Measurements from ENCODE around the gene CAMTA1. TPM values are rescaled to one million over a fixed set of nuclear protein-coding genes. Genes with fewer than 3 reads are reported as not detected.

CAMTA1 gene
- polyA plus RNA-seq, 1 of the 3 experiments (the other 2 are of a cell fraction): 63.1 TPM

GRCh38 chr1:7440154-7440553, 654.9 kb downstream of the CAMTA1 start (continued):
- TF ChIP-seq, protein P1, sequence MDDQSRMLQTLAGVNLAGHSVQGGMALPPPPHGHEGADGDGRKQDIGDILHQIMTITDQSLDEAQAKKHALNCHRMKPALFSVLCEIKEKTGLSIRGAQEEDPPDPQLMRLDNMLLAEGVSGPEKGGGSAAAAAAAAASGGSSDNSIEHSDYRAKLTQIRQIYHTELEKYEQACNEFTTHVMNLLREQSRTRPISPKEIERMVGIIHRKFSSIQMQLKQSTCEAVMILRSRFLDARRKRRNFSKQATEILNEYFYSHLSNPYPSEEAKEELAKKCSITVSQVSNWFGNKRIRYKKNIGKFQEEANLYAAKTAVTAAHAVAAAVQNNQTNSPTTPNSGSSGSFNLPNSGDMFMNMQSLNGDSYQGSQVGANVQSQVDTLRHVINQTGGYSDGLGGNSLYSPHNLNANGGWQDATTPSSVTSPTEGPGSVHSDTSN (IDR thresholded peaks at IDR 0.05): no peak
- no peak for TF ChIP-seq EZH2phosphoT487 (IDR thresholded peaks at IDR 0.05; ENCODE audit: borderline replicate concordance, low read depth)
- no peak for TF ChIP-seq RCOR1 (IDR thresholded peaks at IDR 0.05; ENCODE audit: low read length)

DNA sequence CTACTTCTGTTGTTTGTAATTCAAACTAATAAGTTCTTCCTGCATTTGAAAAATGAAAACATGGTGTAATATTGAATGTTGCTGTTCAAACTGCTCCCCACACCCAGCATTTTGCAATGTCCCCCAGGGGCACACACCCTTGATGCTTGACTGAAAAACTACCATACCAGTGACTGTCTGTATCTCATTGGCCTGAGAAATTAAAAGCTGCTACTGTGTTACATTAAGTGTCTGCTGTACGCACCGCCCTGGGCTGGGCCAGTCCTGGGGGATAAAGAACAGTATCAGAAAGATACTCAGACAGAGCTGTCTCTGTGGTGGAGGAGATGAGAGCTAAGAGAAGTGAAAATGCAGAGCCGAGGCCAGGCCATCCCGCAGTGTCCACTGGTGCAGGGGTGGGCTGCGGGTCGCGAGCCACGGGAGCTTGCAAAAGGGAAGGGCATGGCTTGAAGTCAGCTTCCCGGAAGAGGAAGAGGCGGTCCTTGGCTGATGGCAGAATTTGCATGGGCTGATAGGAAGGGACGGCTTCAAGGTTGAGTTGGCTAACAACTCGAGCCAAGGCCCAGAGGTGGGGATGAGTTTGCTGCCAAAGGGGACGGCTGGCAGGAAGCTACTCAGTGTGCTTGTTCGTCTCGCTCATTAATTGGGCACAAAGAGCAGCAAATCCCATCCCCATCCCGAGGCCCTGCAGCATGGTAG, 656.0 kb downstream of the CAMTA1 start:
- H3K4me3 ChIP-seq (ENCODE audit: low read depth in 2 of 2, low read length in 1 of 2): no peak overlapping the region
- CTCF ChIA-PET: interaction anchor here (1.0 to 1.3 kb wide), 2 partner anchors 13 to 48 kb away, joined by 3 to 5 read pairs; no protein-coding TSS in a partner anchor
- no peaks in the 10 kb centered on the region for H3K36me3 ChIP-seq (replicated peaks in 1 of 2; ENCODE audit: control insufficient read depth in 1 of 2, insufficient read depth in 2 of 2, low read length in 1 of 2)
- H2AFZ ChIP-seq (ENCODE audit: low read depth): no peak overlapping the region
- H3F3A ChIP-seq (replicated peaks; ENCODE audit: insufficient read depth): no peaks in the 10 kb centered on the region
- H3K4me2 ChIP-seq: no peak overlapping the region
- POLR2A ChIA-PET: no interaction called here
- H3K4me1 ChIP-seq (ENCODE audit: control insufficient read depth in 1 of 2, insufficient read depth in 2 of 2, low read depth in 1 of 2, low read length in 1 of 2): peaks cover 0 to 19% of the 10 kb centered on the region in 2 experiments; a peak in 1 of 4 replicates
- H3K9ac ChIP-seq: no peak overlapping the region
- no peaks in the 10 kb centered on the region for H4K20me1 ChIP-seq (ENCODE audit: insufficient read depth)
- H3K9me3 ChIP-seq: no peaks in the 10 kb centered on the region
- 83% methylated on average over 16 of the region's 16 CpGs for WGBS (ENCODE audit: low lambda C conversion rate)
- DNase-seq: no peak
- no peaks in the 10 kb centered on the region for H3K27me3 ChIP-seq (ENCODE audit: insufficient read depth)
- H3K79me2 ChIP-seq (ENCODE audit: insufficient read depth): no peaks in the 10 kb centered on the region
- H3K9me2 ChIP-seq: no peaks in the 10 kb centered on the region
- no peak overlapping the region; a peak in 1 of 4 replicates for H3K27ac ChIP-seq (ENCODE audit: low read depth in 2 of 2, low read length in 1 of 2)
- TF ChIP-seq NRF1 (IDR thresholded peaks at IDR 0.05; ENCODE audit: low read depth, low read length) (no peak), RFX5 (IDR thresholded peaks at IDR 0.05; ENCODE audit: low read length) (no peak), JUND (IDR thresholded peaks at IDR 0.05) (no peak), POLR2AphosphoS5 (IDR thresholded peaks at IDR 0.05; ENCODE audit: low read depth, low read length) (no peak), GABPA (IDR thresholded peaks at IDR 0.05; ENCODE audit: low read depth) (no peak), YY1 (IDR thresholded peaks at IDR 0.05; ENCODE audit: low read depth) (no peak), SIN3A (IDR thresholded peaks at IDR 0.05; ENCODE audit: borderline replicate concordance, low read depth, low read length) (no peak), FOXM1 (IDR thresholded peaks at IDR 0.05; ENCODE audit: low read depth) (no peak), ELF1 (IDR thresholded peaks at IDR 0.05) (no peak)
- TF ChIP-seq, protein P2, sequence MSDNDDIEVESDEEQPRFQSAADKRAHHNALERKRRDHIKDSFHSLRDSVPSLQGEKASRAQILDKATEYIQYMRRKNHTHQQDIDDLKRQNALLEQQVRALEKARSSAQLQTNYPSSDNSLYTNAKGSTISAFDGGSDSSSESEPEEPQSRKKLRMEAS (IDR thresholded peaks at IDR 0.05; ENCODE audit: low read depth): no peak

DNA sequence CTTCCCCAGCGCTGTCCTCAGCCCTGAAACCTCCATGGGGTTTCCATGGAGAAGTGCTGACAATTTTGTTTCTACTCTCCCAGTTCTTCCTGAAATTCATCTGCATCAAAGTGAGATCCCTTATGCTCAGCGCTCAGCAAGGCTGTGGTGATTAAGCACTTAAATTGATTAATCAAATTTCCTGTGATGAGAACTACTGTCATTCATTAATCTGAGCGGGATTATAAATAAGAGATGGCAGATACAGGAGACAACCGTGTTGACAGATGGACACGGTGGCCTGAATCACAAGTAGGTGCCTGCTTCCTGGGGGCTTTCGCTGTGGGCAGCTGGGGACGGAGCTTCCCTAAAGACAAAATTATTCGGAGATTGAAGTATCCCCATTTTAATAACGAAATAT, 656.8 kb downstream of the CAMTA1 start:
- no peak overlapping the region for H3K9ac ChIP-seq
- H3K9me3 ChIP-seq: no peaks in the 10 kb centered on the region
- whole genome bisulfite sequencing (ENCODE audit: low lambda C conversion rate): 76% methylated on average over 9 of the region's 9 CpGs
- ChIA-PET CTCF (interaction anchor here (1.2 to 2.7 kb wide), 3 partner anchors 12 to 400 kb away, joined by 4 to 6 read pairs (median 5); no protein-coding TSS in a partner anchor), POLR2A (no interaction called here)
- H3K9me2 ChIP-seq: no peaks in the 10 kb centered on the region
- no peaks in the 10 kb centered on the region for H4K20me1 ChIP-seq (ENCODE audit: insufficient read depth)
- H2AFZ ChIP-seq (ENCODE audit: low read depth): no peak overlapping the region
- no peak for DNase-seq
- H3K4me1 ChIP-seq (ENCODE audit: control insufficient read depth in 1 of 2, insufficient read depth in 2 of 2, low read depth in 1 of 2, low read length in 1 of 2): peaks cover 0 to 21% of the 10 kb centered on the region in 2 experiments; a peak in 1 of 4 replicates
- H3K4me3 ChIP-seq (ENCODE audit: low read depth in 2 of 2, low read length in 1 of 2): no peak overlapping the region
- no peaks in the 10 kb centered on the region for H3F3A ChIP-seq (replicated peaks; ENCODE audit: insufficient read depth)
- H3K4me2 ChIP-seq: no peak overlapping the region
- H3K27me3 ChIP-seq (ENCODE audit: insufficient read depth): no peaks in the 10 kb centered on the region
- H3K79me2 ChIP-seq (ENCODE audit: insufficient read depth): no peaks in the 10 kb centered on the region
- no peak overlapping the region for H3K27ac ChIP-seq (ENCODE audit: low read depth in 2 of 2, low read length in 1 of 2)
- no peaks in the 10 kb centered on the region for H3K36me3 ChIP-seq (replicated peaks in 1 of 2; ENCODE audit: control insufficient read depth in 1 of 2, insufficient read depth in 2 of 2, low read length in 1 of 2)
- TF ChIP-seq USF2 (IDR thresholded peaks at IDR 0.05; ENCODE audit: borderline replicate concordance, low read depth, low read length): no peak
- TF ChIP-seq GABPA (IDR thresholded peaks at IDR 0.05; ENCODE audit: low read depth): no peak
- no peak for TF ChIP-seq NFIC (IDR thresholded peaks at IDR 0.05; ENCODE audit: borderline replicate concordance)
- no peak for TF ChIP-seq CHD2 (IDR thresholded peaks at IDR 0.05; ENCODE audit: low read length, partially characterized antibody)
- no peak for TF ChIP-seq JUND (IDR thresholded peaks at IDR 0.05)
- TF ChIP-seq TAF1 (IDR thresholded peaks at IDR 0.05; ENCODE audit: borderline replicate concordance, low read depth, low read length): no peak
- TF ChIP-seq, protein P3, sequence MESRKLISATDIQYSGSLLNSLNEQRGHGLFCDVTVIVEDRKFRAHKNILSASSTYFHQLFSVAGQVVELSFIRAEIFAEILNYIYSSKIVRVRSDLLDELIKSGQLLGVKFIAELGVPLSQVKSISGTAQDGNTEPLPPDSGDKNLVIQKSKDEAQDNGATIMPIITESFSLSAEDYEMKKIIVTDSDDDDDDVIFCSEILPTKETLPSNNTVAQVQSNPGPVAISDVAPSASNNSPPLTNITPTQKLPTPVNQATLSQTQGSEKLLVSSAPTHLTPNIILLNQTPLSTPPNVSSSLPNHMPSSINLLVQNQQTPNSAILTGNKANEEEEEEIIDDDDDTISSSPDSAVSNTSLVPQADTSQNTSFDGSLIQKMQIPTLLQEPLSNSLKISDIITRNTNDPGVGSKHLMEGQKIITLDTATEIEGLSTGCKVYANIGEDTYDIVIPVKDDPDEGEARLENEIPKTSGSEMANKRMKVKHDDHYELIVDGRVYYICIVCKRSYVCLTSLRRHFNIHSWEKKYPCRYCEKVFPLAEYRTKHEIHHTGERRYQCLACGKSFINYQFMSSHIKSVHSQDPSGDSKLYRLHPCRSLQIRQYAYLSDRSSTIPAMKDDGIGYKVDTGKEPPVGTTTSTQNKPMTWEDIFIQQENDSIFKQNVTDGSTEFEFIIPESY (IDR thresholded peaks at IDR 0.05; ENCODE audit: borderline replicate concordance, low read depth): no peak
- TF ChIP-seq, protein P2 (IDR thresholded peaks at IDR 0.05; ENCODE audit: low read depth): no peak
- TF ChIP-seq FOSL2 (IDR thresholded peaks at IDR 0.05; ENCODE audit: borderline replicate concordance, low read depth): no peak
- TF ChIP-seq TEAD4 (IDR thresholded peaks at IDR 0.05; ENCODE audit: borderline replicate concordance, insufficient read depth): no peak
- TF ChIP-seq GATA2 (CRISPR knock-in tag; IDR thresholded peaks at IDR 0.05): no peak
- no peak for TF ChIP-seq RXRA (IDR thresholded peaks at IDR 0.05; ENCODE audit: borderline replicate concordance, low read depth)
